Measurements from ENCODE around the gene ERC2.

DNA sequence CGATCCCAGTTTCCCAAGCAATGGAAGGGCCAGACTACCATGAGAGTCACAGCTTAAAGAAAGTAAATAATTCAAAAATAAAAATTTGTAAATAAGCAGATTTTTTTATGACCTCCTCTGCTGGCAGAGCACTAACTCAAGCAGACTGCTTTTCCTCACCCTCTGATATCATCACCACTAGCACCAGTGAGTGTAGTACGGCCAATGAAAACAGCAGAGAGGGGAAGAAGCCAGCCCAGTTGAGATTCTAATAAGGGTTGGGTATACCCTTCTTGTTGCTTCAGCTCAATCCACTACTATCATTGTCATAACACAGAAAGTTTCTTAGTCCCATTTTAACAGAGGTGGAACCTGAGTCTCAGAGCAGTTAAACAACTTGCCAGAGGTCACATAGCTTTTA is 193.1 kb downstream of the ERC2 start:
- TF ChIP-seq POLR2A (IDR thresholded peaks at IDR 0.05; ENCODE audit: control extremely low read depth in 1 of 2, low read depth in 2 of 2, low read length in 2 of 2) (no peak), HDAC6 (IDR thresholded peaks at IDR 0.05; ENCODE audit: low read depth, low read length) (no peak), EP300 (IDR thresholded peaks at IDR 0.05; ENCODE audit: borderline replicate concordance in 1 of 2, low read depth in 2 of 2, low read length in 2 of 2) (no peak), KDM1A (IDR thresholded peaks at IDR 0.05; ENCODE audit: borderline replicate concordance, low read length) (no peak)
- TF ChIP-seq, protein P1, sequence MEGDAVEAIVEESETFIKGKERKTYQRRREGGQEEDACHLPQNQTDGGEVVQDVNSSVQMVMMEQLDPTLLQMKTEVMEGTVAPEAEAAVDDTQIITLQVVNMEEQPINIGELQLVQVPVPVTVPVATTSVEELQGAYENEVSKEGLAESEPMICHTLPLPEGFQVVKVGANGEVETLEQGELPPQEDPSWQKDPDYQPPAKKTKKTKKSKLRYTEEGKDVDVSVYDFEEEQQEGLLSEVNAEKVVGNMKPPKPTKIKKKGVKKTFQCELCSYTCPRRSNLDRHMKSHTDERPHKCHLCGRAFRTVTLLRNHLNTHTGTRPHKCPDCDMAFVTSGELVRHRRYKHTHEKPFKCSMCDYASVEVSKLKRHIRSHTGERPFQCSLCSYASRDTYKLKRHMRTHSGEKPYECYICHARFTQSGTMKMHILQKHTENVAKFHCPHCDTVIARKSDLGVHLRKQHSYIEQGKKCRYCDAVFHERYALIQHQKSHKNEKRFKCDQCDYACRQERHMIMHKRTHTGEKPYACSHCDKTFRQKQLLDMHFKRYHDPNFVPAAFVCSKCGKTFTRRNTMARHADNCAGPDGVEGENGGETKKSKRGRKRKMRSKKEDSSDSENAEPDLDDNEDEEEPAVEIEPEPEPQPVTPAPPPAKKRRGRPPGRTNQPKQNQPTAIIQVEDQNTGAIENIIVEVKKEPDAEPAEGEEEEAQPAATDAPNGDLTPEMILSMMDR (IDR thresholded peaks at IDR 0.05; ENCODE audit: control extremely low read depth in 1 of 3, insufficient read depth in 1 of 3, low read depth in 1 of 3, low read length in 3 of 3) = no peak

Data from H1 (cell line).